Activated CD4-positive, CD25-positive, alpha-beta regulatory T cell treated with anti-CD3 and anti-CD28 coated beads, Interleukin-2, amount 50 U/mL, for 72 hours (primary cell): ENCODE results near the gene WDR5B.
A peak's percentile ranks its signal among the peaks of the same experiment; 100 is the strongest.
"Not testable (repeated sequence)": the region's sequence is repeated elsewhere in the genome, so short reads cannot be mapped to it uniquely, and the experiment has no call there.

Experiments
- DNase-seq: peaks from one replicate; pipeline ENCODE4 v3.0.0; 2021

WDR5B gene

GRCh38 chr3:122406198-122406597 is 9.7 kb downstream of the WDR5B start:
- no peak for DNase-seq

GRCh38 chr3:122405015-122405414 is 10.8 kb downstream of the WDR5B start:
- DNase-seq, result no peak

- no peak for DNase-seq
Measured at GRCh38 chr3:122403489-122403888, 12.4 kb downstream of the WDR5B start.

- no peak for DNase-seq
Measured at GRCh38 chr3:122398920-122399319, 16.9 kb downstream of the WDR5B start.

- DNase-seq, result no peak
Measured at GRCh38 chr3:122397201-122397600, 18.7 kb downstream of the WDR5B start.

GRCh38 chr3:122396511-122396910 is 19.4 kb downstream of the WDR5B start:
- DNase-seq, result no peak

GRCh38 chr3:122395582-122395981 is 20.3 kb downstream of the WDR5B start:
- no peak for DNase-seq

GRCh38 chr3:122394173-122394572 is 21.7 kb downstream of the WDR5B start:
- DNase-seq, result no peak

- DNase-seq, result no peak
Measured at GRCh38 chr3:122392868-122393844, 22.7 kb downstream of the WDR5B start.

- no peak for DNase-seq
Measured at GRCh38 chr3:122391681-122392446, 24.0 kb downstream of the WDR5B start.

GRCh38 chr3:122390665-122391064 is 25.2 kb downstream of the WDR5B start:
- DNase-seq, result no peak

- DNase-seq, result no peak
Measured at GRCh38 chr3:122389892-122390291, 26.0 kb downstream of the WDR5B start.

- no peak for DNase-seq
Measured at GRCh38 chr3:122389197-122389596, 26.7 kb downstream of the WDR5B start.

GRCh38 chr3:122387709-122388108 is 28.2 kb downstream of the WDR5B start:
- no peak for DNase-seq

- peak; percentile 94 for DNase-seq
Measured at GRCh38 chr3:122383771-122384697, 31.8 kb downstream of the WDR5B start, which contains the start of gene FAM162A. TSS of gene FAM162A (plus strand) at chr3:122384182. CDS start at chr3:122384266, 84 bp downstream.

GRCh38 chr3:122382888-122383666 is 32.8 kb downstream of the WDR5B start, which contains the start of gene MIX23:
TSS of gene MIX23 (minus strand) at chr3:122383231. CDS start at chr3:122383224, 7 bp downstream.
- peak; percentile 83 for DNase-seq

- DNase-seq, result no peak
Measured at GRCh38 chr3:122377975-122378374, 37.9 kb downstream of the WDR5B start.

GRCh38 chr3:122374034-122374433 is 41.8 kb downstream of the WDR5B start:
- DNase-seq, result no peak

GRCh38 chr3:122366379-122366749 is 49.5 kb downstream of the WDR5B start:
- DNase-seq, result no peak

- not testable (repeated sequence) for DNase-seq
Measured at GRCh38 chr3:122365582-122366378, 50.1 kb downstream of the WDR5B start.

GRCh38 chr3:122365073-122365472 is 50.8 kb downstream of the WDR5B start:
- DNase-seq, result no peak
